ENCODE data around the gene FAM135A. TPM values are rescaled to one million over a fixed set of nuclear protein-coding genes. Genes with fewer than 3 reads are reported as not detected.
A peak's percentile ranks its signal among the peaks of the same experiment; 100 is the strongest.

FAM135A gene
- total RNA-seq, 1 donor from 2014 or later, result 22.3 TPM

GRCh38 chr6:70518723-70519122 is 105.4 kb downstream of the FAM135A start:
- Mint-ChIP-seq H3K27me3 (ENCODE audit: unreplicated experiment) (no peaks in the 10 kb centered on the region), H3K4me3 (ENCODE audit: unreplicated experiment) (no peak overlapping the region), H3K4me1 (ENCODE audit: low read depth, unreplicated experiment) (peaks cover 3% of the 10 kb centered on the region), H3K36me3 (ENCODE audit: unreplicated experiment) (no peaks in the 10 kb centered on the region), H3K9me3 (ENCODE audit: unreplicated experiment) (peaks cover 2% of the 10 kb centered on the region), H3K27ac (ENCODE audit: unreplicated experiment) (no peak overlapping the region)
- TF ChIP-seq CTCF (IDR thresholded peaks at IDR 0.05; ENCODE audit: partially characterized antibody, unreplicated experiment), result no peak
- no peak for DNase-seq

GRCh38 chr6:70520575-70520974 is 107.3 kb downstream of the FAM135A start:
- no peak overlapping the region for H3K4me3 Mint-ChIP-seq (ENCODE audit: unreplicated experiment)
- H3K36me3 Mint-ChIP-seq (ENCODE audit: unreplicated experiment), result no peaks in the 10 kb centered on the region
- TF ChIP-seq CTCF (IDR thresholded peaks at IDR 0.05; ENCODE audit: partially characterized antibody, unreplicated experiment), result peak; percentile 29
- DNase-seq, result no peak
- no peaks in the 10 kb centered on the region for H3K9me3 Mint-ChIP-seq (ENCODE audit: unreplicated experiment)
- H3K27me3 Mint-ChIP-seq (ENCODE audit: unreplicated experiment), result no peaks in the 10 kb centered on the region
- H3K4me1 Mint-ChIP-seq (ENCODE audit: low read depth, unreplicated experiment), result no peaks in the 10 kb centered on the region
- H3K27ac Mint-ChIP-seq (ENCODE audit: unreplicated experiment), result no peak overlapping the region

GRCh38 chr6:70524721-70525286 is 111.5 kb downstream of the FAM135A start:
- Mint-ChIP-seq H3K27me3 (ENCODE audit: unreplicated experiment) (no peaks in the 10 kb centered on the region), H3K36me3 (ENCODE audit: unreplicated experiment) (no peaks in the 10 kb centered on the region), H3K9me3 (ENCODE audit: unreplicated experiment) (no peaks in the 10 kb centered on the region), H3K4me1 (ENCODE audit: low read depth, unreplicated experiment) (no peaks in the 10 kb centered on the region), H3K27ac (ENCODE audit: unreplicated experiment) (no peak overlapping the region), H3K4me3 (ENCODE audit: unreplicated experiment) (no peak overlapping the region)
- no peak for DNase-seq
- TF ChIP-seq CTCF (IDR thresholded peaks at IDR 0.05; ENCODE audit: partially characterized antibody, unreplicated experiment), result no peak

- H3K4me3 Mint-ChIP-seq (ENCODE audit: unreplicated experiment), result no peak overlapping the region
- no peaks in the 10 kb centered on the region for H3K36me3 Mint-ChIP-seq (ENCODE audit: unreplicated experiment)
- no peak overlapping the region for H3K27ac Mint-ChIP-seq (ENCODE audit: unreplicated experiment)
- no peaks in the 10 kb centered on the region for H3K9me3 Mint-ChIP-seq (ENCODE audit: unreplicated experiment)
- H3K27me3 Mint-ChIP-seq (ENCODE audit: unreplicated experiment), result no peaks in the 10 kb centered on the region
- TF ChIP-seq CTCF (IDR thresholded peaks at IDR 0.05; ENCODE audit: partially characterized antibody, unreplicated experiment), result no peak
- no peaks in the 10 kb centered on the region for H3K4me1 Mint-ChIP-seq (ENCODE audit: low read depth, unreplicated experiment)
- DNase-seq, result no peak
Measured at GRCh38 chr6:70527071-70527737, 113.9 kb downstream of the FAM135A start.

GRCh38 chr6:70530023-70530422 is 116.7 kb downstream of the FAM135A start:
- Mint-ChIP-seq H3K9me3 (ENCODE audit: unreplicated experiment) (no peaks in the 10 kb centered on the region), H3K27ac (ENCODE audit: unreplicated experiment) (no peak overlapping the region), H3K4me3 (ENCODE audit: unreplicated experiment) (no peak overlapping the region), H3K36me3 (ENCODE audit: unreplicated experiment) (no peaks in the 10 kb centered on the region), H3K4me1 (ENCODE audit: low read depth, unreplicated experiment) (peaks cover 3% of the 10 kb centered on the region), H3K27me3 (ENCODE audit: unreplicated experiment) (no peaks in the 10 kb centered on the region)
- no peak for TF ChIP-seq CTCF (IDR thresholded peaks at IDR 0.05; ENCODE audit: partially characterized antibody, unreplicated experiment)
- no peak for DNase-seq
